ENCODE results near the gene STXBP5.

STXBP5 gene

DNA sequence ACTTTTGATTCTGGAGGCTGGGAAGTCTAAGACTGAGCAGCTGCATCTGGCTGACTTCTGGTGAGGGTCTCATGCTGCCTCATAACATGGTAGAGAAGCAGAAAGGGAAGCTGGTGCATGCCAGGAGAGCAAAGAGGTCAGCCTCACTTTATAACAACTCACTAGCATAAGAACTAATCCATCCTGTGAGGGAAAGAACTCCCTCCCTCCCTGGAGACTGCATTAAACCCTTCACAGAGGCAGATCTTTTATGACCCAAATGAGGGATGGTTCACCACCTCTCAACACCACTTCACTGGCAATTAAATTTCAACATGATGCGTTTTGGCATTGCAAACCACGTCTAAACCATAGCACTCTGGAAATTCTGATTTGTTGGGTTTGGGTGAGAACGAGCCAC lies 33.9 kb downstream of the STXBP5 start:
- peaks cover 7 to 20% (median 16%) of the 10 kb centered on the region in 3 donors for H3K36me3 ChIP-seq
- H3K27me3 ChIP-seq: no peaks in the 10 kb centered on the region
- no peak overlapping the region for H3K27ac ChIP-seq
- intact Hi-C loops (cut with DNase I; ENCODE audit: low total_unique reads): no loop called here
- H3K9me3 ChIP-seq: no peaks in the 10 kb centered on the region
- H3K4me1 ChIP-seq: no peaks in the 10 kb centered on the region
- H3K4me3 ChIP-seq: no peak overlapping the region
- TF ChIP-seq, protein P1, sequence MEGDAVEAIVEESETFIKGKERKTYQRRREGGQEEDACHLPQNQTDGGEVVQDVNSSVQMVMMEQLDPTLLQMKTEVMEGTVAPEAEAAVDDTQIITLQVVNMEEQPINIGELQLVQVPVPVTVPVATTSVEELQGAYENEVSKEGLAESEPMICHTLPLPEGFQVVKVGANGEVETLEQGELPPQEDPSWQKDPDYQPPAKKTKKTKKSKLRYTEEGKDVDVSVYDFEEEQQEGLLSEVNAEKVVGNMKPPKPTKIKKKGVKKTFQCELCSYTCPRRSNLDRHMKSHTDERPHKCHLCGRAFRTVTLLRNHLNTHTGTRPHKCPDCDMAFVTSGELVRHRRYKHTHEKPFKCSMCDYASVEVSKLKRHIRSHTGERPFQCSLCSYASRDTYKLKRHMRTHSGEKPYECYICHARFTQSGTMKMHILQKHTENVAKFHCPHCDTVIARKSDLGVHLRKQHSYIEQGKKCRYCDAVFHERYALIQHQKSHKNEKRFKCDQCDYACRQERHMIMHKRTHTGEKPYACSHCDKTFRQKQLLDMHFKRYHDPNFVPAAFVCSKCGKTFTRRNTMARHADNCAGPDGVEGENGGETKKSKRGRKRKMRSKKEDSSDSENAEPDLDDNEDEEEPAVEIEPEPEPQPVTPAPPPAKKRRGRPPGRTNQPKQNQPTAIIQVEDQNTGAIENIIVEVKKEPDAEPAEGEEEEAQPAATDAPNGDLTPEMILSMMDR (IDR thresholded peaks at IDR 0.05): no peak
- no peak for DNase-seq

DNA sequence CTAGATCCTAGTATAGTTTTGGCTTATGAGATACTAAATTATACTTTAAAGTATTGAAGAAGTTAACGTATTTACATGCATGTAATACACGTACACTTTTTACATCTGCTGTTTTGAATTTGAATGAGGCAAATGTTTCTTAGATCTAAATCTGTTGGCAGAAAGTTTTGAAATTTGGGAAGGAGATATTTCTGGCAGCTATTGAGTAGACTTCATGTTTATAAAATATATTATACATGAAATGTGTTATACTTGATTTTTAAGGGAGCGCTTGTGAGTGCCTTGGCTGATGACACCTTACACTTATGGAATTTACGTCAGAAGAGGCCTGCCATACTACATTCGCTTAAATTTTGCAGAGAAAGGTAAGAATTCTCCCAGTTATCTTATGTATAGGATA lies 34.7 kb downstream of the STXBP5 start:
- Histone ChIP-seq H3K4me1 (no peaks in the 10 kb centered on the region), H3K36me3 (peaks cover 7 to 20% (median 16%) of the 10 kb centered on the region in 3 donors), H3K9me3 (no peaks in the 10 kb centered on the region), H3K27ac (no peak overlapping the region), H3K27me3 (no peaks in the 10 kb centered on the region), H3K4me3 (no peak overlapping the region)
- TF ChIP-seq, protein P1 (IDR thresholded peaks at IDR 0.05): no peak
- intact Hi-C loops (cut with DNase I; ENCODE audit: low total_unique reads): no loop called here
- no peak for DNase-seq

DNA sequence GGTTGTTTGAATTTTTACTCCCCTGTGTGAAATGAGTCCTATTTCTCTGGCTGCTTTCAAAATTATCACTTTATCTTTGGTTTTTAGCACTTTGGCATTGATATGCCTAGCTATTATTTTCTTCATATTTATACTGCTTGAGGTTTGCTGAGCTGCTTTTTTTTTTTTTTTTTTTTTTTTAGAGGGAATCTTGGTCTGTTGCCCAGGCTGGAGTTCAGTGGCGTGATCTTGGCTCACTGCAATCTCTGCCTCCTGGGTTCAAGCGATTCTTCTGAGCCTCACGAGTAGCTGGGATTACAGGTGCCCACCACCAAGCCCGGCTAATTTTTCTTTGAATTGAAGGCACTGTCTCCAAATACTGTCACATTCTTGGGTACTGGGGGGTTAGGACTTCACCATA lies 40.6 kb downstream of the STXBP5 start:
- H3K4me1 ChIP-seq: peaks cover 0 to 4% (median 0%) of the 10 kb centered on the region in 4 donors

DNA sequence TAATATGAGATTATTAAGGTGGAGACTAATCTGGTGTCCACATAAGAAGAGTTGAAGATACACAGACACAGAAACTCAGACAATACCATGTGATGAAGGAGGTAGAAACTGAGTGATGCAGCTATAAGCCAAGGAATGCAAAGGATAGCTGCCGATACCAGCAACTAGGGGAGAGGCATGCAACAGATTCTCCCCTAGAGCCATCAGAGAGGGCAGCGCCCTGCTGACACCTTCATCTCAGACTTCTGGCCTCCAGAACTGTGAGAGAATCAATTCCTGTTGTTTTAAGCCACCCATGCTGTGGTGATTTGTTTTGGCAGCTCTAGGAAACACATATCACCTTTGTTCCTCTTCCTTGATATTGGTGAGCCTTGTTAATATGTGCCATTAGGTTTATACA lies 41.5 kb downstream of the STXBP5 start:
- intact Hi-C loops (cut with DNase I; ENCODE audit: low total_unique reads): no loop called here
- DNase-seq: no peak
- TF ChIP-seq, protein P1 (IDR thresholded peaks at IDR 0.05): no peak
- Histone ChIP-seq H3K4me3 (no peak overlapping the region), H3K27ac (no peak overlapping the region), H3K36me3 (peaks cover 1 to 11% (median 7%) of the 10 kb centered on the region in 3 donors), H3K9me3 (no peaks in the 10 kb centered on the region), H3K27me3 (no peaks in the 10 kb centered on the region), H3K4me1 (peaks cover 0 to 4% (median 0%) of the 10 kb centered on the region in 4 donors)

More for the DNA sequence above, 40.6 kb downstream of the STXBP5 start:
- Histone ChIP-seq H3K36me3 (peaks cover 2 to 11% (median 9%) of the 10 kb centered on the region in 3 donors), H3K27me3 (no peaks in the 10 kb centered on the region), H3K27ac (no peak overlapping the region), H3K9me3 (no peaks in the 10 kb centered on the region), H3K4me3 (no peak overlapping the region)
- TF ChIP-seq, protein P1 (IDR thresholded peaks at IDR 0.05): no peak
- no peak for DNase-seq
- intact Hi-C loops (cut with DNase I; ENCODE audit: low total_unique reads): no loop called here

DNA sequence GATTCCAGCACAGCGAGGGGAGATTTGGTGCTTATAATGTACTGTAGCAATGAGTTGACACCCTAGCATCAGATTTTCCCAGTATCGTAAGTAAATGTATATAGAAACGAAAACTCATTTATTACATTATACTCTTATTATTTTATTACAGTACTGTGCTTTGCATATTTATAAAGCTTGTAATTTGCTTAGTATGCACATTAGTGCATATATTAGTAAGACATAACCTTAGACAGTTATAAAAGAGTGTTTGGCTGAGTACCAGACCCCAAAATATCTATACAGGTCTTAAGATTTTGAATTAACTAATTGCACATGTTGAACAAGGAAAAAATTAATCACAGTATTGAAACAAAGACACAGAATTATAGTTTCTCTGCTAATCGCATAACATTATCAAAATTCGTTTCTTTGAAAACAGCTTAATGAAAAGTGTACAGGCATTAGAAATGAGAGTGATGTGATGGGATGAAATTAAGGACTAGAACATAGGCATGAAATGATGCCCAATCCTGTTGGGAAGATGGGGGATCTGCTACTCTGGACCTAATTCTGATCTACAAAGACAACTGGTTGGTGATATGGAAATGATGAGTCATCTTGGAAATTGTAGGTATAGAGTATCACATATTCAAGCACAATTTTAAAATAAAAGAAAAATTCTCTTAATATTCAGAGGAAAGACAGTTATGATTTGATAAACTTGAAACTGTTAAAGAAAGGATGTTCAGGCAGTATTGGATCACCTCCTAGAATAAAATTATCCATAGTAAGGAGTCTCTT lies 42.8 kb downstream of the STXBP5 start:
- intact Hi-C loops (cut with DNase I; ENCODE audit: low total_unique reads): no loop called here
- TF ChIP-seq, protein P1 (IDR thresholded peaks at IDR 0.05): no peak

More for the DNA sequence above, 42.8 kb downstream of the STXBP5 start:
- DNase-seq: no peak
- Histone ChIP-seq H3K9me3 (no peaks in the 10 kb centered on the region), H3K27me3 (no peaks in the 10 kb centered on the region), H3K4me1 (peaks cover 0 to 4% (median 0%) of the 10 kb centered on the region in 4 donors), H3K36me3 (peaks cover 15 to 25% (median 19%) of the 10 kb centered on the region in 3 donors), H3K4me3 (no peak overlapping the region), H3K27ac (no peak overlapping the region)
